ENCODE data around the gene MED12L.
A peak's percentile ranks its signal among the peaks of the same experiment; 100 is the strongest.

MED12L gene

GRCh38 chr3:151086484-151087456 is 1.3 kb downstream of the MED12L start:
- DNase-seq = peak in 49 of 51 donors; percentile 13 to 81 (median 58)

DNA sequence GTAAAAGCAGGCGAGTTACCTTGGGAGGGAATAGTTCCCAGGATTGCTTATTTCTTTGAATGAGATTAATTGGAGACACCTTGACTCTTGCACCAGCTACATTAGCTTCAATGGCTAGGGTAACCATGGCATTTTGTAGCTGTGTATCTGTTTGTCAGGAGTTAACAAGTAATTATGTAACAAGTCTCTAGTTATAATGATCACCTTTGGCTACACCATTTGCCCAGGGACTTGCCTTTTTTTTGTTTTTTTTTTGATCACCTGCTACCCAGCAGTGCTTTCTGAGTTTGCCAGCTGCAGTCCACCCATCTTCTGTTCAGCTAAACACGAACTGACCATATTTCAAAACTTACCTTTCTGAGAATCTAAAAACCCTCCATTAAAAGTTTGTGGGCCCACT is 2.2 kb downstream of the MED12L start:
- DNase-seq = no peak

GRCh38 chr3:151091685-151092345 is 6.4 kb downstream of the MED12L start:
- DNase-seq = no peak

DNA sequence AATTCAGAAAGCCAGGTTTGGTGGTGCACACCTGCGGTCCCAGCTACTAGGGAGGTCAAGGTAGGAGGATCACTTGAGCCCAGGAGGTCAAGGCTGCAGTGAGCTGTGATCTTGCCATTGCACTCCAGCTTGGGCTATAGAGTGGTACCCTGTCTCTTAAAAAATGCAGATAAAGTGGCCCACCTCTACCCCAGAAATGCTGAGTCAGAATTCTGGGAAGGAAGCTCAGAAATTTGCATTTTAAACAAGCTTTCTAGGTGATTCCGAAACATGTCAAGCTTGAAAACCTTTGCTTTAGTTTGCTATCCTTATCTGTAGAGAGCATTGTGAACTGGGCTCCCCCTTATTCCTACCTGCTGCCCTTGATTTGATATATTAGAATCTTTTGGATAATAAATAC is 7.7 kb downstream of the MED12L start:
- no peak for DNase-seq

DNA sequence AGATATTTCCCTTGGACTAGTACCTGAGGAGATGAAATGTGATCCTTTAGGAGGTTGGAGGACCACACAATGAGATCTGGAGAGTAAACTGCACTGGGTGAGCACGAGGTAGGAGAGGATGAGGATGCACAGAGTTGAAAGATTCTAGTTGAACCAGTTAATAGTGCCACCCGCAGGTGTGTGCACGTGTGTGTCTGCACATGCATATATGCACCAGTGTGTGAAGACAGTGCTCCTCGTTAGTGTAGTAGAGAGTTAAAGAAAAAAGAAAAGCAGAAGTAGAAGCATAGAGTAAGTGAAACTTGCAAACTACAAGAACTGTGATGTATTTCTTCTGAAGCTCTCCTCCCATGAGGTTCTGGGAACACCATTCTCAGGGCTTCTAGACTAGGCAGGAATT is 8.4 kb downstream of the MED12L start:
- no peak for DNase-seq

DNA sequence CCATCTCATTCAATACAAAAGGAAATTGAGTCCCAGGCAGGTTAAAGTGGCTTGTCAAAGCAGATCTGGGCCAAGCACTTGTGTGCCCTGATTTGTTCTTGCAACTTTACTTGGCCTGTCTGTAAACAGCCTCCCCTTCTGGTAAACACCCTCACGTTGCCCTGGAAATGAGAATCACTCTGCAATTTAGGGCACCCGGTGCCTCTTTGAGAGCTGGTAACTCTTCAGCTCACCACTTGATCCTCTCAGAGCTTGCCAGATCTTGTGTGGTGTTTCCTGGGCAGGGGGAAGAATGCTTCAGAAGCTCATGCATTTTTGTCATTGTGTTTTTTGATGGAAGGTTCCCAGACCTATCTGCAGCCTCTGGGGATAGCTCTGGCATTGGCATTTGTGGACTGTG is 11.3 kb downstream of the MED12L start:
- DNase-seq = peak in 15 of 51 donors; percentile 3 to 60 (median 10)

DNA sequence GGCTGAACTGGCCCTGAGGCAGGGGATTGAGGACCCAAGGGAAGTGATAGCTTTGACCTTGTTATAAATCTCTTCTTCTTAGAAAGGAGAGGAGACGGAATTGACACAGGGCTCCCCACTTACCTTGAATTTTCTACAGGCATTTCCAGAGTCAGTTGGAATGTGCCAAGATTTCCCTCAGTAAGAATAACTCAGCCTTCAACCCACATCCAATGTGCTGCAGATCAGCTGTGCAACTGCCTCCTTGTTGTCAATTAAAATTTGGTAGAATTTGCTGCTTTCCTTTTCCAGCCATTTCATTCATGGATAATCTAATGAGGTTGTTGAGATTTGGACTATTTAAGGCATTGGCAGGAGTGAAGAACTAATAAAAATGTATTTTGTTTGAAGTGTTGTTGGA is 14.6 kb downstream of the MED12L start:
- DNase-seq = no peak

DNA sequence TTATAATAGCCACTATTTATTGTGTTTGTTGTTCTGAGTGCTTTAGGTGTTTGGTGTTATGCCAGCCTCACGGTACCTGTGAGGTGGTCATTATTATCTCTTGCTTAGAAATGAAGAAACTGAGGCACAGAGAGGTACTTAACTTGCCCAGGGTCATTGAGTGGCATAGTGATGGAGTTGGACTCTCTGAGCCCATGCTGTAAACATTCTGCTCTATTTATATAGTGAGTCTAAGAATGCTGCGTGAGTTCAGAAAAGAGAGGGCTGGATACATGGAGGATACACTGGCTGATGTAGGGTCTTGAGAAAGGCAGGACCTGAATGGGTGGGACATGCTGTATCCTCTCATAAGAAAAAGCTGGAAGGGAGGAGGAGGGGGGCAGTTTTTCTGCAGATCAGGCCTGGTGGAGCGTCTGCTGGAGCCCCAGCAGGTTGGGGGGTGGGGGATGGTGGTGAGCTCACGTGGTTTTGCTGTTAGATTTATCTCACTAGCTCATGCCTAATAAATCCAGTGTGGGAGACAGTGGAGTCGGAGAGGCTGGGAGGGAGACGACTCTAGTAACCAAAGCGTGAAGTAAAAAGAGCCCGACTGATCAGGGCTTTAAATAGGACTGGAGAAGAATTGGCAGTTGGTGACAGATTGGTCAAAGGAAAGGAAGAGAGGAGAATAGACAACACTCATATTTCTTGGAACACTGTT is 16.0 kb downstream of the MED12L start:
- no peak for DNase-seq

GRCh38 chr3:151106311-151106710 is 20.8 kb downstream of the MED12L start:
- no peak for DNase-seq

DNA sequence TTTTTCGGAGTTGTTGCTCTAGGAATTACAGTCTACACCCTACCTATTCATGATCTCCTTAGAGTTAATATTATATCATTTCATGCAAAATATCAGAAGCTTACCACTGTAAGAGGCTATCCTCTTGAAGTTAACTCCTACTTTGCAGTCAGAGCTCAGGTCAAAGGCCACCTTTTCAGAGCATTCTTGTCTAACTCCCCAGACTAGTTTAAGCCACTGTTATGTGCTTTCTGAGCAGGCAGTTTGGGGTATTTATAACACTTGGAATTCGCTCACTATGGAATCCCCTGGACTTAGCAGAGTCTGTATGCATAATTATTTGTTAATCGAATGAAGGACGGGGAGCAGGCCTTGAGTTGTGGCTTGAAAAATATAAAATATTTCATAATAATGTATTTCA is 21.7 kb downstream of the MED12L start:
- DNase-seq = no peak

DNA sequence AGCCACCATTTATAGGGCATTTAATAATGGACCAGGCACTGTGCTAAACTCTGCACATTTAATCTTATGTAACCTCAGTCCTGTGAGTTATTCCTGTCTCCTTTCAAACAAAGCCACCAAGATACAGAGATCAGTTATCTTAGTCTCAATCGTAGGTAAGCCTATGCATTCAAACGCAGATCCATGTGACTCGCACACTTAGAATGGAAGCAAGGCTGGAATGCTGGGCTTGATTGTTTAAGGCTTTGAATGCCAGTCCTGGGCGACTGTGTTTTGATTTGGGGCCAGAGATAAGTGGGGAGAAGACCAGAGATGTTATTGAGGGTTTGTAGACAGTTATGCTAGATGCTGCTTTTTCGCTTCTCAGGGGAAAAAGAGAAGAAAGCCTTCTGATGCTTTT is 22.2 kb downstream of the MED12L start:
- no peak for DNase-seq

- no peak for DNase-seq
Measured at GRCh38 chr3:151109286-151109800, 23.9 kb downstream of the MED12L start.

- no peak for DNase-seq
Measured at GRCh38 chr3:151112731-151113130, 27.3 kb downstream of the MED12L start.

DNA sequence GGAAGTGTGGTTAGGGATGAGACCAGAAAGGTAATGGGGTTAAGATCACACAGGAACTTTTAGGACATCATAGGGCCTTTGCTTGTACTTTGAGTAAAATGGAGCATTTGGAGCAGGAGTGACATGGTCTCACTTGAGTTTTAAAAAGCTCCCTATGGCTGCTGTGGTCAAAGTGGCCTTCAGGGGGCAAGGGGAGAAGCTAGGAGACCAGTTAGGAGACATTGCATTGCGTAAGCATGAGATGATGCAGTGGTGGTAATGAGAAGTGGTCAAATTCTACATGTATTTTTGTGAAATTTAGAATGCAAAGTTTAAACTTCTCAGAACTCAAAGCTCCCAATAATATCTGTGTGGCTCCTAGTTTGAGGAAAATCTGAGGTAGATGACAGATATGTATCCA is 27.9 kb downstream of the MED12L start:
- no peak for DNase-seq

DNA sequence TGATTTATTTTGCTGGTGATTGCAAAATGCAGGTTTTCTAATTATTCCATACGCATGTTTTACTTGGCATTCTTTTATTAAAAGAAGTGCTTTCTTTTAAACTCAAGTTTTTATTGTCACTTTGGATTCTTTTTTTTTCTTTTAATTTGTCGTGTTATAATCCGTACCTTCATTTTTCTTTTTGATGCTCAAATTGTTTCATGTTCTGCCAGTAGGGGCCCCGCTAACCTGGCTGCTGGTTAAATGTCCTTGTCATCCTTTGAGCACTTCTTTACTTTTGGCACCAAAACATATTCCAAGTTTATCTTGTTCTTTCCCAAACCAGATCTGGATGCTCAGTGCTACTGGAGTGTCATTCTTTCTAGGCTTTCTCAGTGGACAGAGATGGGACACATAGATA is 31.6 kb downstream of the MED12L start:
- no peak for DNase-seq

GRCh38 chr3:151119188-151119587 is 33.7 kb downstream of the MED12L start:
- no peak for DNase-seq

DNA sequence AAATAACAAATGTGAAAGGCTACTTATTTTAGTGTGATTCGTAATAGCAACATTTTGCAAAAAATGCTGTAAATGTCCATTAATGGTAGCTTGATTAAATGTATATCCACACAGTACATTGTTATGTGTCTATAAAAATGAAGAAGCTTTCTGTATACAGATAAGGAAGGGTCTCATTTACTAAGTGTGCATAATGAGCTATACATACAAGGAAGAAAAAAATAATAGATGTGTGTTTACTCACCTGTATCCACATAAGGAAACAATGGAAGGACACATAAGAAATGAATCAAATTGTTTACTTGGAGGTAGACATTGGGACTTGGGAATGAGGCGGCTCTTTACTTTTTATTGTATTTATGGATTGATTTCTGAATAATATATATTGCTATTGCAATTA is 34.9 kb downstream of the MED12L start:
- DNase-seq = no peak

- no peak for DNase-seq
Measured at GRCh38 chr3:151121016-151121415, 35.6 kb downstream of the MED12L start.

- DNase-seq = no peak
Measured at GRCh38 chr3:151123827-151124226, 38.4 kb downstream of the MED12L start.

DNA sequence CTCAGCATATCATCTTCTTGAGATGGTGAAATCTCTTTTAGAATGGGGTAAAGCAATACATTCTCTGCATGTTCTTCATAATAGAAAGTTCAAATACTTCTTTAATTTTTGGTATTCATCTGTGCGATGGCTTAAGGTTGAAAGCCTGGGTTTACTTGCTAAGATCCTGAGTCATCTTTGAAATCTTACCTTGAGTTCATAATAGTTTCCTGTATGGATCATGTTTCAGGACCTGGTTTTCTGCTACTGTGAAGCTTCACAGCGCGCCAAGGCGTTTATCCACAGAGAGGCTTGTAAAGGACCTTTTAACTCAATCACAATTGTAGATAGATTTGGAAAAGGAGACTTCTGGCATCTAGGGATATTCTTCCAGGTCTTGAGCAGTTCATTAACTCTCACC is 39.0 kb downstream of the MED12L start:
- DNase-seq = no peak

GRCh38 chr3:151130428-151130827 is 45.0 kb downstream of the MED12L start:
- DNase-seq = no peak

DNA sequence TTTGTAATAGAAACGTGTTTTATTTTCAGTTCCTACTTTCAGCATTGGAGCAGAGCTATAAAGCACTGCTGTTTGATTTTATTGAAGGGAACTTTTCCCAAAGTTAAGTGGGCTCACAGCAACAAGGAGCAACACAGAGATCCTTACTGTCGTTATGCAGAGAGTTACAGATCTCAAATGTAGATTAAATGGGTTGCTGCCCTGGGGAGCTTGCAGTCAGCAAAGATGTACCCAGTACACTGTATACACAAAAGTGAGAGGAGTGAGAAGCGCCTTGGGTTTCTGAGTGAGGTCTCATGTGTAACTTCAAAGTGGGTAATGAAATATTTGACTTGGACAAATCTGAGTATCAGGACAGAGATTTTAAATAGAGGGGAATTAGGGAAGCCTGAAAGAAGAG is 47.7 kb downstream of the MED12L start:
- no peak for DNase-seq

Data from hypothalamus (tissue), 51 donors.